ENCODE data around the gene USH1G.

- TF ChIP-seq CTCF (IDR thresholded peaks at IDR 0.05) = no peak
- no peak for TF ChIP-seq POLR2AphosphoS5 (IDR thresholded peaks at IDR 0.05)
- no peak for TF ChIP-seq POLR2A (IDR thresholded peaks at IDR 0.05)
Measured at GRCh38 chr17:74951680-74952421, 28.8 kb upstream of the USH1G start.
